Measurements from ENCODE around the gene UBASH3B.
"Not testable (repeated sequence)": the region's sequence is repeated elsewhere in the genome, so short reads cannot be mapped to it uniquely, and the experiment has no call there.

The UBASH3B gene

DNA sequence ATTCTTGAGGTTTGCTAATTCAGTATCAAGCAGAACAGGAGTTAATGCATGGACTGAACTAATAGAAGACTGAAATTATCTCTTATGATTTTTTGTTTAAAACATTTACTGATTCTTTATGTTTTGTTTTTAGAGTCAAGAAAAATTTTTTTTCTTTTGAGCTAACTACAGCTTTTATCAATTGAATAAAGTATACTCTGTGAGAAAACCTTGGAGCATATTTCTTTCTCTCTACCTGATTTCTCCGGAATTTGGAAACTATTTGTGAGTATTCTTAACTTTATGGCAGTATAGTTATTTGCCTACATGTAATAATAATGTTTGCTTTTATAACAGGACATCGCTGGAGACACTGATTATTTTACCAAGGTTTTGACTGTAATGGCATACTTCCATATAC lies 164.6 kb downstream of the UBASH3B start:
- in situ Hi-C loops (cut with MboI; ENCODE audit: low pct_unique_long_range_greater_than_20kb, low sequenced_read_pairs, unreplicated experiment) = no loop called here
- TF ChIP-seq, protein P1, sequence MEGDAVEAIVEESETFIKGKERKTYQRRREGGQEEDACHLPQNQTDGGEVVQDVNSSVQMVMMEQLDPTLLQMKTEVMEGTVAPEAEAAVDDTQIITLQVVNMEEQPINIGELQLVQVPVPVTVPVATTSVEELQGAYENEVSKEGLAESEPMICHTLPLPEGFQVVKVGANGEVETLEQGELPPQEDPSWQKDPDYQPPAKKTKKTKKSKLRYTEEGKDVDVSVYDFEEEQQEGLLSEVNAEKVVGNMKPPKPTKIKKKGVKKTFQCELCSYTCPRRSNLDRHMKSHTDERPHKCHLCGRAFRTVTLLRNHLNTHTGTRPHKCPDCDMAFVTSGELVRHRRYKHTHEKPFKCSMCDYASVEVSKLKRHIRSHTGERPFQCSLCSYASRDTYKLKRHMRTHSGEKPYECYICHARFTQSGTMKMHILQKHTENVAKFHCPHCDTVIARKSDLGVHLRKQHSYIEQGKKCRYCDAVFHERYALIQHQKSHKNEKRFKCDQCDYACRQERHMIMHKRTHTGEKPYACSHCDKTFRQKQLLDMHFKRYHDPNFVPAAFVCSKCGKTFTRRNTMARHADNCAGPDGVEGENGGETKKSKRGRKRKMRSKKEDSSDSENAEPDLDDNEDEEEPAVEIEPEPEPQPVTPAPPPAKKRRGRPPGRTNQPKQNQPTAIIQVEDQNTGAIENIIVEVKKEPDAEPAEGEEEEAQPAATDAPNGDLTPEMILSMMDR (IDR thresholded peaks at IDR 0.05; ENCODE audit: extremely low read depth, insufficient read depth, missing control alignments) = no peak
- DNase-seq (ENCODE audit: low spot score) = no peak

DNA sequence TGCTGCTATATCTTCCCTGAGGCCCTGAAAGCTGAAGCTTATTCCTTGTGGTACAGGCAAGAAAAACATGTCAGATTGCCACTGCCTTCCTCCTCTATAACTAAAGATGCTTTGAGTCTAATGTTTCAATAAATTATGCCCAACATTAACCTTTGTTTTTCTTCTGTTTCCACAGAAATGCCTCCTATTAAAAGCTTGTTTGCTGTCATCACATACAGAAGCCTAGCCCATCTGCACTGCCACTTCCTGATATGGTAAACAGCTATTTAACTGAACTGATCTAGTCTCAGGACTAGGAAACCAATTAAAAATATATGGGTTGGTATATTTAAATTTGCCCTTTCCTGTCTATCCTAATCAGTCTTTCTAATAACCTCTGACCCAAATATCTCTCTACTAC lies 165.6 kb downstream of the UBASH3B start:
- in situ Hi-C loops (cut with MboI; ENCODE audit: low pct_unique_long_range_greater_than_20kb, low sequenced_read_pairs, unreplicated experiment) = no loop called here
- TF ChIP-seq, protein P1 (IDR thresholded peaks at IDR 0.05; ENCODE audit: extremely low read depth, insufficient read depth, missing control alignments) = no peak

DNA sequence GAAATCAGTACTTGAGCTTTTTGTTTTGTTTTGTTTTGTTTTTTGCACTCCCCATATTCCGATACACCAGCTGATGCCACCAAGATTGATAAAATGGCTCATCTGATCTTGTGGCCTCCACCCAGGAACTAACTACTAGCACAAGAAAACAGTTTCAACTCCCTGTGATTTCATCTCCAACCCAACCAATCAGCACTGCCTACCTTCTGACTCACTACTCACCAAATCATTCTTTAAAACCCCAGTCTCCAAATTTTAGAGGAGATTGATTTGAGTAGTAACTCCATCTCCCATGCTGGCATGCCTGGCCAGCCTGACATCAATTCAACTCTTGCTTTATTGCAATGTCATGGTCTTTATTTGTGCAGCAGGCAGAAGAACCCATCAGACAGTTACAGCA lies 166.7 kb downstream of the UBASH3B start:
- DNase-seq (ENCODE audit: low spot score) = no peak
- in situ Hi-C loops (cut with MboI; ENCODE audit: low pct_unique_long_range_greater_than_20kb, low sequenced_read_pairs, unreplicated experiment) = no loop called here
- TF ChIP-seq, protein P1 (IDR thresholded peaks at IDR 0.05; ENCODE audit: extremely low read depth, insufficient read depth, missing control alignments) = no peak

More for the DNA sequence above, 165.6 kb downstream of the UBASH3B start:
- no peak for DNase-seq (ENCODE audit: low spot score)

DNA sequence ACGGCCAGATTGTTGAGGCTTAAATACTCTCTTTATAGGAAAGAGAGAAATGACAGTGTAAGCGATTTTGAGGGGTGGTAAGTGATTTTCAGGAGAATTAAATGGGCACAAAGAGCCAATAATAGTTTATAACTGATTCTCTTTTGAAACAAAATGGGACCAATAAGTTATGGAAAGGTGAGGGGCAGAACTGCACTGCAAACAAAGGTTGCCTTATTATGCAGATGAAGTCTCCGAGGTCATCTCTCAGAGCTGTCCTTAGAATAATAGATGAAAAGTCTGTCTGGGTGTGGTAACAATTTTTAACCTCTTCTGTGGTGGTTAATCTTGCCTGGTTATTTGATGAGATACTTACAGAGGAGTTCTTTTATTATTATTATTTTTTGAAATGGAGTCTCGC lies 168.0 kb downstream of the UBASH3B start:
- TF ChIP-seq, protein P1 (IDR thresholded peaks at IDR 0.05; ENCODE audit: extremely low read depth, insufficient read depth, missing control alignments) = no peak
- no peak for DNase-seq (ENCODE audit: low spot score)
- in situ Hi-C loops (cut with MboI; ENCODE audit: low pct_unique_long_range_greater_than_20kb, low sequenced_read_pairs, unreplicated experiment) = no loop called here

DNA sequence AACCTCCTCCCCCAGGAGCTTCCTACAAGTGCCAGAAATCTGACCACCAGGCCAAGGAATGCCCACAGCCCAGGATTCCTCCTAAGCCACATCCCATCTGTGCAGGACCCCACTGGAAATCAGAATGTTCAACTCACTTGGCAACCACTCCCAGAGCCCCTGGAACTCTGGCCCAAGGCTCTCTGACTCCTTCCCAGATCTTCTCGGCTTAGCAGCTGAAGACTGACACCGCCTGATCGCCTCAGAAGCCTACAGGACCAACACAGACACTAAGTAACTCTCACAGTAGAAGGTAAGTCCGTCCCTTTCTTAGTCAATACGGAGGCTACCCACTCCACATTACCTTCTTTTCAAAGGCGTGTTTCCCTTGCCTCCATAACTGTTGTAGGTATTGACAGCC lies 173.8 kb downstream of the UBASH3B start:
- DNase-seq (ENCODE audit: low spot score); in situ Hi-C loops (cut with MboI; ENCODE audit: low pct_unique_long_range_greater_than_20kb, low sequenced_read_pairs, unreplicated experiment): not testable (repeated sequence)

DNA sequence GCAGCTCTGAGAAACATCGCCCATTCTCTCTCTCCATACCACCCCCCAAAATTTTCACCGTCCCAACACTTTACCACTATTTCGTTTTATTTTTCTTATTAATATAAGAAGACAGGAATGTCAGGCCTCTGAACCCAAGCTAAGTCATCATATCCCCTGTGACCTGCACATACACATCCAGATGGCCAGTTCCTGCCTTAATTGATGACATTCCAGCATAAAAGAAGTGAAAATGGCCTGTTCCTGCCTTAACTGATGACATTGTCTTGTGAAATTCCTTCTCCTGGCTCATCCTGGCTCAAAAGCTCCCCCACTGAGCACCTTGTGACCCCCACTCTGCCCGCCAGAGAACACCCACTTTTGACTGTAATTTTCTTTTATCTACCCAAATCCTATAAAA lies 176.8 kb downstream of the UBASH3B start:
- DNase-seq (ENCODE audit: low spot score); in situ Hi-C loops (cut with MboI; ENCODE audit: low pct_unique_long_range_greater_than_20kb, low sequenced_read_pairs, unreplicated experiment): not testable (repeated sequence)

DNA sequence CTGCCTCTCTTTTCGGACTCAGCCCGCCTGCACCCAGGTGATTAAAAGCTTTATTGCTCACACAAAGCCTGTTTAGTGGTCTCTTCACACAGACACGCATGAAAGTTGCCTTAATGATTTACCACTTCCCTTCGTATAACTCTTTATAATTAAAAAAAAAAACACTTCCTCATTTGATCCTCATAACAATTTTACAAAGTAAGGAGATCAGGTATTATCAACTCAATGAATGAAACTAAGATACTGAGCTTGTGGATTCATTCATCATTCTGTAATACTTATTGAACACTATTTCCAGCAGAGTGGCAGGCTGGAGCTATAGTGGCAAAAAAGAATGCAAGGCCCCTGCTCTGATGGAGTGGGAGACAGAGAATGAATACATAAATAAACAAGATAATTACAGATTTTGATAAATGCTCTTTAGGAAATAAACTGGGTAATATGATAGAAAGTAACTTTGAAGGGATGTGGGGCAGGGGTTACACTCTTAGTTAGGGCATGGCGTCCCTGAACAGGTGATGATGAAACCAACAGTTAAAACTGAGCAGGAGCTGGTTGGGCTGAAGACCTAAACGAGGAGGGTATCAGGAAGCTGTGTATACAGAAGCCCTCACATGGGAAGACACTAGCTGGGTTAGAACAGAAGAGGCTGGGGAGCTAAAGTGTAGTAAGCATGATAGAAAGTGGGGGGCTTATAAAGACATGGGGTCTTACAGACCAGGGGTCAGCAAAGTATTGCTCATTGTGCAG lies 177.4 kb downstream of the UBASH3B start:
- no peak for DNase-seq (ENCODE audit: low spot score)
- TF ChIP-seq, protein P1 (IDR thresholded peaks at IDR 0.05; ENCODE audit: extremely low read depth, insufficient read depth, missing control alignments) = no peak
- in situ Hi-C loops (cut with MboI; ENCODE audit: low pct_unique_long_range_greater_than_20kb, low sequenced_read_pairs, unreplicated experiment) = no loop called here
